MM.1S (cell line): Measurements from ENCODE around the gene MBTPS1.

Source experiments
- DNase-seq: peaks from one replicate; pipeline ENCODE4 v3.0.0-alpha.2; 2015
- H2AFZ ChIP-seq: fragments of 300-600 bp; sonication (generic); 2 replicates; pipeline ENCODE4 v1.6.0; 2016; ENCODE audit warnings: antibody characterized with exemption, low read length
- H3F3A ChIP-seq: fragments of 300-600 bp; sonication (generic); 2 replicates; pipeline ENCODE4 v1.6.1; 2016; ENCODE audit warnings: mild to moderate bottlenecking, antibody characterized with exemption, low read length, moderate library complexity, mixed read lengths; ENCODE audit not compliant: insufficient read depth
- H3K27ac ChIP-seq: fragments of 300-600 bp; sonication (generic); 2 replicates; pipeline ENCODE4 v1.5.1; 2016; ENCODE audit warnings: mild to moderate bottlenecking, low read length
- H3K27me3 ChIP-seq: fragments of 300-600 bp; sonication (generic); replicated peaks from 2 replicates; pipeline ENCODE4 v1.6.0; 2016; ENCODE audit warnings: low read length; ENCODE audit not compliant: insufficient read depth
- H3K36me3 ChIP-seq: fragments of 300-600 bp; sonication (generic); replicated peaks from 2 replicates; pipeline ENCODE4 v1.6.1; 2016; ENCODE audit warnings: mild to moderate bottlenecking, low read length, mixed read lengths; ENCODE audit not compliant: insufficient read depth
- H3K4me1 ChIP-seq: fragments of 300-600 bp; sonication (generic); 2 replicates; pipeline ENCODE4 v1.6.1; 2016; ENCODE audit warnings: low read length, mixed read lengths
- H3K4me2 ChIP-seq: fragments of 300-600 bp; sonication (generic); 2 replicates; pipeline ENCODE4 v1.6.0; 2016; ENCODE audit warnings: low read depth, low read length
- H3K4me3 ChIP-seq: fragments of 300-600 bp; sonication (generic); 2 replicates; pipeline ENCODE4 v1.5.1; 2016; ENCODE audit warnings: low read length, mixed read lengths
- H3K79me2 ChIP-seq: fragments of 300-600 bp; sonication (generic); 2 replicates; pipeline ENCODE4 v1.6.1; 2016; ENCODE audit warnings: mixed run types, low read length, mixed read lengths
- H3K9ac ChIP-seq: fragments of 300-600 bp; sonication (generic); 2 replicates; pipeline ENCODE4 v1.6.1; 2016; ENCODE audit warnings: low read length, mixed read lengths
- H3K9me2 ChIP-seq: fragments of 300-600 bp; sonication (generic); replicated peaks from 2 replicates; pipeline ENCODE4 v1.6.1; 2016; ENCODE audit warnings: mild to moderate bottlenecking, low read length, mixed read lengths; ENCODE audit not compliant: insufficient read depth
- H3K9me3 ChIP-seq: fragments of 300-600 bp; sonication (generic); replicated peaks from 2 replicates; pipeline ENCODE4 v1.6.1; 2016; ENCODE audit warnings: mild to moderate bottlenecking, low read length, mixed read lengths; ENCODE audit not compliant: insufficient read depth
- H4K20me1 ChIP-seq: fragments of 300-600 bp; sonication (generic); 2 replicates; pipeline ENCODE4 v1.6.1; 2016; ENCODE audit warnings: mild to moderate bottlenecking, low read length, moderate library complexity, mixed read lengths; ENCODE audit not compliant: insufficient read depth
- CTCF ChIP-seq: fragments of 300-600 bp; sonication (generic); IDR thresholded peaks from 2 replicates; pipeline ENCODE4 v1.5.1; 2016; ENCODE audit warnings: antibody characterized with exemption, low read length, mixed read lengths
- EZH2 ChIP-seq: fragments of 300-600 bp; sonication (generic); optimal IDR thresholded peaks from 2 replicates; pipeline ENCODE3; 2017; ENCODE audit warnings: low read depth, mild to moderate bottlenecking, antibody characterized with exemption, low read length, mixed read lengths
- EZH2phosphoT487 ChIP-seq: fragments of 300-600 bp; sonication (generic); IDR thresholded peaks from 2 replicates; pipeline ENCODE4 v1.6.1; 2018; ENCODE audit warnings: antibody characterized with exemption, low read length

MBTPS1 gene

GRCh38 chr16:84055801-84056634 is 60.7 kb downstream of the MBTPS1 start:
- H3K36me3 ChIP-seq: no peaks in the 10 kb centered on the region
- no peaks in the 10 kb centered on the region for H3K4me1 ChIP-seq
- H2AFZ ChIP-seq: no peak overlapping the region
- no peak overlapping the region for H3K27ac ChIP-seq
- H3F3A ChIP-seq: no peaks in the 10 kb centered on the region
- H3K79me2 ChIP-seq: no peaks in the 10 kb centered on the region
- H4K20me1 ChIP-seq: no peaks in the 10 kb centered on the region
- H3K9me2 ChIP-seq: no peaks in the 10 kb centered on the region
- no peak for DNase-seq
- no peak overlapping the region for H3K9ac ChIP-seq
- H3K4me2 ChIP-seq: no peak overlapping the region
- no peak for TF ChIP-seq EZH2
- no peak for TF ChIP-seq EZH2phosphoT487
- no peak for TF ChIP-seq CTCF
- no peaks in the 10 kb centered on the region for H3K27me3 ChIP-seq
- H3K4me3 ChIP-seq: no peak overlapping the region
- no peaks in the 10 kb centered on the region for H3K9me3 ChIP-seq

GRCh38 chr16:84055366-84055765 is 61.4 kb downstream of the MBTPS1 start:
- no peaks in the 10 kb centered on the region for H3K9me3 ChIP-seq
- H3K27ac ChIP-seq: no peak overlapping the region
- no peak overlapping the region for H2AFZ ChIP-seq
- no peak overlapping the region for H3K4me2 ChIP-seq
- no peaks in the 10 kb centered on the region for H3K9me2 ChIP-seq
- no peak overlapping the region for H3K4me3 ChIP-seq
- H3F3A ChIP-seq: no peaks in the 10 kb centered on the region
- no peak overlapping the region for H3K9ac ChIP-seq
- no peaks in the 10 kb centered on the region for H3K27me3 ChIP-seq
- TF ChIP-seq EZH2 (no peak), CTCF (no peak), EZH2phosphoT487 (no peak)
- H3K79me2 ChIP-seq: no peaks in the 10 kb centered on the region
- DNase-seq: no peak
- H3K36me3 ChIP-seq: no peaks in the 10 kb centered on the region
- H4K20me1 ChIP-seq: no peaks in the 10 kb centered on the region
- no peaks in the 10 kb centered on the region for H3K4me1 ChIP-seq

GRCh38 chr16:84054916-84055315 is 61.8 kb downstream of the MBTPS1 start:
- no peaks in the 10 kb centered on the region for H3F3A ChIP-seq
- H3K36me3 ChIP-seq: no peaks in the 10 kb centered on the region
- H3K27me3 ChIP-seq: no peaks in the 10 kb centered on the region
- no peak overlapping the region for H3K9ac ChIP-seq
- H3K4me1 ChIP-seq: no peaks in the 10 kb centered on the region
- H3K4me3 ChIP-seq: no peak overlapping the region
- no peak overlapping the region for H3K4me2 ChIP-seq
- H3K27ac ChIP-seq: no peak overlapping the region
- no peak for DNase-seq
- H3K9me2 ChIP-seq: no peaks in the 10 kb centered on the region
- TF ChIP-seq EZH2phosphoT487 (no peak), EZH2 (no peak), CTCF (no peak)
- no peaks in the 10 kb centered on the region for H4K20me1 ChIP-seq
- no peaks in the 10 kb centered on the region for H3K9me3 ChIP-seq
- H2AFZ ChIP-seq: no peak overlapping the region
- H3K79me2 ChIP-seq: no peaks in the 10 kb centered on the region
